Measurements from ENCODE around the gene BLOC1S3. TPM values are rescaled to one million over a fixed set of nuclear protein-coding genes. Genes with fewer than 3 reads are reported as not detected.

The BLOC1S3 gene
- total RNA-seq, 2 donors from 2014 or later = 5.0 to 5.6 TPM

GRCh38 chr19:45140144-45140503, 38.5 kb upstream of the BLOC1S3 start:
- Histone ChIP-seq H3K27me3 (no peaks in the 10 kb centered on the region), H3K36me3 (peaks cover 31% of the 10 kb centered on the region), H3K27ac (no peak overlapping the region), H3K4me1 (peaks cover 0 to 24% of the 10 kb centered on the region in 2 donors), H3K9me3 (no peaks in the 10 kb centered on the region), H3K4me3 (no peak overlapping the region)
- TF ChIP-seq CTCF (IDR thresholded peaks at IDR 0.05) = no peak
- DNase-seq (ENCODE audit: low spot score) = no peak

GRCh38 chr19:45140533-45140932, 38.1 kb upstream of the BLOC1S3 start:
- H3K36me3 ChIP-seq = peaks cover 31% of the 10 kb centered on the region

GRCh38 chr19:45141203-45141900, 37.2 kb upstream of the BLOC1S3 start:
- Histone ChIP-seq H3K27me3 (no peaks in the 10 kb centered on the region), H3K4me3 (no peak overlapping the region), H3K36me3 (peaks cover 37% of the 10 kb centered on the region), H3K4me1 (peaks cover 0 to 21% of the 10 kb centered on the region in 2 donors), H3K9me3 (no peaks in the 10 kb centered on the region), H3K27ac (no peak overlapping the region)
- no peak for TF ChIP-seq CTCF (IDR thresholded peaks at IDR 0.05)
- no peak for DNase-seq (ENCODE audit: low spot score)

More at GRCh38 chr19:45140533-45140932, 38.1 kb upstream of the BLOC1S3 start:
- peaks cover 0 to 24% of the 10 kb centered on the region in 2 donors for H3K4me1 ChIP-seq
- TF ChIP-seq CTCF (IDR thresholded peaks at IDR 0.05) = no peak
- no peak overlapping the region for H3K27ac ChIP-seq
- no peaks in the 10 kb centered on the region for H3K9me3 ChIP-seq
- H3K27me3 ChIP-seq = no peaks in the 10 kb centered on the region
- H3K4me3 ChIP-seq = no peak overlapping the region
- no peak for DNase-seq (ENCODE audit: low spot score)

- no peaks in the 10 kb centered on the region for H3K9me3 ChIP-seq
- H3K4me3 ChIP-seq = no peak overlapping the region
- TF ChIP-seq CTCF (IDR thresholded peaks at IDR 0.05) = no peak
- peaks cover 0 to 13% of the 10 kb centered on the region in 2 donors for H3K4me1 ChIP-seq
- peaks cover 40% of the 10 kb centered on the region for H3K36me3 ChIP-seq
- H3K27ac ChIP-seq = no peak overlapping the region
- no peaks in the 10 kb centered on the region for H3K27me3 ChIP-seq
- DNase-seq (ENCODE audit: low spot score) = no peak
Measured at GRCh38 chr19:45142016-45142725, 36.4 kb upstream of the BLOC1S3 start.

GRCh38 chr19:45142726-45143110, 35.9 kb upstream of the BLOC1S3 start:
- Histone ChIP-seq H3K4me1 (peaks cover 0 to 8% of the 10 kb centered on the region in 2 donors), H3K4me3 (no peak overlapping the region), H3K9me3 (no peaks in the 10 kb centered on the region), H3K27me3 (no peaks in the 10 kb centered on the region), H3K27ac (no peak overlapping the region), H3K36me3 (peaks cover 40% of the 10 kb centered on the region)
- no peak for DNase-seq (ENCODE audit: low spot score)
- TF ChIP-seq CTCF (IDR thresholded peaks at IDR 0.05) = no peak
